ENCODE results near the gene UTP11.

Gene UTP11

DNA sequence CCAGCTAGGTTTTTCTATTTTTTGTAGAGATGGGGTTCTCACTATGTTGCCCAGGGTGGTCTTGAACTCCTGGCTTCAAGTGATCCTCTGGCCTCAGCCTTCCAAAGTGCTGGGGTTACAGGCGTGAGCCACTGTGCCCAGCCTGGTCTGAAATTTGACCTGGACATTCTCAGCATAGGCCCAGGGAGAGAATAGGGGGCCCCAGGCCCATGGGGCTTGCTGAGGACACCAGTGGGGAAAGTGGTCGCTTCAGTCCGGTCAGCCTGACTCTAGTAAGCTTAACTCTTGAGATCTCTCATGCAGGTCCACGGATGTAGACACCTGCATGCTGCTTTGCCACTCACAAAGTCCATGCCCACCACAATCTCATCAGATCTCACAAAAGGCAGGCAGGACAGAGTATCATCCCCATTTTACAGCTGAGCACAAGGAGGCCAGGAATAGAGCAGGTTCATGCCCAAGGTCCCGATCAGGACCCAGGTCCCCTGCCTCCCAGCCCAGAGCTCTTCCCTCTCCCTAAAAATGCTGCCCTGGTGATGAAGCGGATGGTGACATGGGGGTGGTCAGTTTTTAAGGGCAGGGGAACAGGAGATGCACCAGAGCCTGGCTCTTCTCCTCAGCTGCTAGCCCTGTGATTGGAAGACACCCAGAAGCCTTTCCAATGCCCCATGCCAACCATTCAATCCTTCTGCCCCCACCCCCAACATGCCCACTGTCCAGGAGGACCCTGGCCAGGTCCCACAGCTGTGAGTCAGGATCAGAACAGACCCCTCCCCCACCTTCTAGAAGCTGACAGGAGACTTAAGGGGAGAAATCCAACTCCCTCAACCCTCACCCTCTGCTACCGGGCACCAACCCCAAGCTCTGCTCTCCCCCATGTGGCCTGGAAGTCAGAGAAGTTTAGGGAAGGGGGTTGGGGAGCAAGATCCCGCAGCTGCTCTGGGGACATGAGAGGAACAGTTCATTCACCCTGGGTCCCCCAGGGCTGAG, 9.0 kb upstream of the UTP11 start:
- no peak for DNase-seq (ENCODE audit: low read depth in 2 of 2, low spot score in 1 of 2)

DNA sequence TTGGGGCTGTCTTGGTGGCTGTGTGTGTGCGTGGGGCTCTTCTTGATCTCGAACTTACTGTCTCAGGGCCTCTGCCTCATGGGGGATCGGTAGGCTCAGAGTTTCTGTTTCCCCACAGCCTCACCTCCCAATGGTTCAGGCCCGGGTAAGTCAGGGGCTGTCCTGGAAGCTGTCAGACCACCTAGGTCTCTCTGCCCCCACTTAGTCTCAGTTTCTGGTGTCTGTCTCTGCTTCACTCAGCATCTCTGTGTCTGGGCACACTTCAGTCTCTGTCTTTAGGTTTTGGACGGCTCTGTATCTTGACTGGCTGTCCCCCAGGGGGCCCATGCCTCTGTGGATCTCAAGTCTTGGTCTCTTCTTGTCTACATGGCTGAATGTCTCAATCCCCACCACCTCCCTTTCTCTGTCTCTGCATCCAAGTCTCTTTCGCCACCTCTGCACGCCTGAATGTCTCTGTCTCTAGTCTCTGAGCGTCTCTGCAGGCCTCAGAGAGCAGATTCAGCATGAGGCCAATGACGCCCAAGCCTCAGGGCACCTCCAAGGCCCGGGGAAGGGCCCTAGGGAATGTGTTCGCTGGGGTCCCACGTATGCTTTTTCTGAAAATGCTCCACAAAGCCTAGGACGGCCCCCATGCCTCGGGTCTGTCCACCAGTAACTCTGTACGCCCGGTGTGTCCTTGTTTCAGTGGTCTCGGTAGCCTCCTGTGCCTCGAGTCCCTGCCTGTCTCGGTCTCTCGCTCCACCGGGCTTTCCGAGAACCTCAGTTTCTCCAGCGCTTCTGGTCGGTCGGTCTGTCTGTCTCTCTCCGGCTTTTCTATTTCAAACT, 8.0 kb upstream of the UTP11 start:
- no peak for DNase-seq (ENCODE audit: low read depth in 2 of 2, low spot score in 1 of 2)

- DNase-seq (ENCODE audit: low read depth in 2 of 2, low spot score in 1 of 2): no peak
Observed at GRCh38 chr1:38005195-38006007, 7.1 kb upstream of the UTP11 start, which contains the start of gene FHL3. Gene FHL3, minus strand, starts transcription at chr1:38005514. Its CDS starts 6,102 bp downstream, at chr1:37999412.

GRCh38 chr1:38006008-38006828, 6.3 kb upstream of the UTP11 start:
- no peak for DNase-seq (ENCODE audit: low read depth in 2 of 2, low spot score in 1 of 2)

- no peak for DNase-seq (ENCODE audit: low read depth in 2 of 2, low spot score in 1 of 2)
Observed at GRCh38 chr1:38009088-38009840, 3.3 kb upstream of the UTP11 start.

GRCh38 chr1:38009841-38010180, 2.7 kb upstream of the UTP11 start:
- no peak for DNase-seq (ENCODE audit: low read depth in 2 of 2, low spot score in 1 of 2)

GRCh38 chr1:38013227-38013622, 691 bp downstream of the UTP11 start:
- DNase-seq (ENCODE audit: low read depth in 2 of 2, low spot score in 1 of 2): no peak

DNA sequence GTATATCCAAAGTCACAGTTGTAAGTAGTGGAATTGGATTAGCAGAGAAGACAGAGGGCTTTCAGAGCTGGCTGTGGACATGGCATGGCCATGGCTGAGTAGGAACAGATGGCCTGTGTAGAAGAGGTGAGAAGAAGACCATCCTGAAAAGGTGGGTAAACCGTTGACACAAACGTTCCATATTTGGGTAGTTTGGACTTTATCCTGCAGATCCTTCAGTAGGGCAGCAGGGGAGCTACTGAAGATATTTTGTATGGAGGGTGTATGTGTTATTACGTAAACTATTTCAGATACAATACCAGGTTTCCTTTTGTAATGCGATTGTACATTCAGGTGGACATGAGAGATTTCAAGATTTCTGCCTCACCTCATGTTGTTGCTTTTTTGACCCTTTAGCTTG, 1.6 kb downstream of the UTP11 start:
- DNase-seq (ENCODE audit: low read depth in 2 of 2, low spot score in 1 of 2): no peak

GRCh38 chr1:38014724-38015424, 2.3 kb downstream of the UTP11 start:
- no peak for DNase-seq (ENCODE audit: low read depth in 2 of 2, low spot score in 1 of 2)

GRCh38 chr1:38015978-38016725, 3.6 kb downstream of the UTP11 start:
- no peak for DNase-seq (ENCODE audit: low read depth in 2 of 2, low spot score in 1 of 2)

- DNase-seq (ENCODE audit: low read depth in 2 of 2, low spot score in 1 of 2): no peak
Observed at GRCh38 chr1:38018864-38019343, 6.4 kb downstream of the UTP11 start.

DNA sequence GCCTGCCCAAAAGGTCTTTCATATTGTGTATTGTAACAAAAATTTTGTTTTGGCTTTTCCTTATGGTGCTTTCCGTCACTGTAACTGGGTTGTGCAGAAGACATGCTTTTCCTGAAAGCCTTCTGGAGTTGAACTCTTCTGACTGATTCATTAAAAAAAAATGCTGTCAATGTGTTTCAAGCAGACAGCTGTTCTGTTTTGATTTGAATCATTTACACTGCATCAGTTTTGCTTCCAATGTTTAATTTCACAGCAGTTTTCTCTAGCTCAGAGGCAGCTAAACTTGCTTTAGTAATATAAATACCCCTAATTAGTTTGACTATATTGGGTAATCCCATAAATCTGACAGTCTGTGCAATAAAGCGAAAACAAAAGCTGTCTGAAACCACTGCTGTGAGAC, 7.9 kb downstream of the UTP11 start:
- no peak for DNase-seq (ENCODE audit: low read depth in 2 of 2, low spot score in 1 of 2)

DNA sequence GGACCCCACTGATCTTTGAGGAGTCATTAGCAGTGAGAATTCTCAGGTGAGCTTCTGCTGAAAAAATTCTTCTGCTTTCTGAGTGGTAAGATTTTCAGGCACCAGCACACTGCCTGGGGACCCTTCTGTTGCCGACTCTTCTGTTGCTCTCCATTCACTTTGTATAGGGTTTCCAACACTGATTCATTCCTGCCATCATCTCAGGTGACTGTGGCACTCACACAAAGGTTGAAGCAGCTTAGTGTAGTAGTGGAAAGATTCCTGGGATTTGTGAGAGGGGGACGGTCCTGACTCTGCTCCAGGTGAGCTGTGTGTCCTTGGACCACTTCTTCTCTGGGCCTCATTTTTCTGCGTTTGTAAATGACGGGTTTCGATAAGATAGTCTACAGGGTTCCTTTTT, 9.4 kb downstream of the UTP11 start:
- no peak for DNase-seq (ENCODE audit: low read depth in 2 of 2, low spot score in 1 of 2)

DNA sequence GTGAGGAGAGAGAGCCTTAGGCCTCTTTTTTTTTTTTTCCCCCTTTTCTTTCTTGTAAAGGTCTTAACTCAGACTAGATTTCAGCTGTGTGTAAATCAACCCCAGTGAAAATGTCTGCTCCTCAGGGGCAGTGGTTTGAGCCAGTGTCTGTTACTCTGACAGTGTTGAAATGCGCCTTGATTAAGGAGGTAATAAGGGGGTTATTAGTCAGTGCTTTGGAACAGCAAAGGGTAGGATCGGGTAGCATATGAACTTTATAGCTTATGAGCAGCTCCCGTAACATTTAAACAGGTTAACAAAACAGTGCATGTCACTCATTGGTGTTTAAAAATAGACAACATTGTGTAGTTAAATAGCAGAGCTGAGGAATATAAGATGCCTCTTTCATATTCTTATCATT, 10.3 kb downstream of the UTP11 start:
- no peak for DNase-seq (ENCODE audit: low read depth in 2 of 2, low spot score in 1 of 2)

DNA sequence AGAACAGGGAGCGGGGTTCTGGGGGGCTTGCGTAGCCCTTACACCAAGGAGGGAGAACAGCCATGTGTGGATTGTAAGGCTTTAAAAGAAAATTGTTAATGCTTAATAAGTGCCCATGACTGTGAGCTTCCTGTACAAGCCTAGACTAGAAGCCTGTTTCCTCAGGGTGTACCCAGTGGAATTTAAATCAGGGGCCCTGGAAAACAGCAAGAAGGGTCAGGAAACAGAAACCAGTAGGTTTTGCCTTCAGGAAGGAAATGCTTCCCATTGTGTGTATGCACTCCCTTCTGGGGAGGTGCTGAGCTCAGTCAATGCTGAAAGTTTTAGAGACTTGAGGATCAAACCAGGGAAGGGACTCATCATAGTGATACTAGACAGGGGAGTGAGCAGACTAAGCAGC, 12.7 kb downstream of the UTP11 start:
- DNase-seq (ENCODE audit: low read depth in 2 of 2, low spot score in 1 of 2): no peak

GRCh38 chr1:38025664-38026063, 13.1 kb downstream of the UTP11 start:
- no peak for DNase-seq (ENCODE audit: low read depth in 2 of 2, low spot score in 1 of 2)

GRCh38 chr1:38026592-38027200, 14.2 kb downstream of the UTP11 start:
- DNase-seq (ENCODE audit: low read depth in 2 of 2, low spot score in 1 of 2): no peak
